SK-N-SH treated with all-trans-retinoic acid at 6 μM for 48 hours (cell line): ENCODE measurements around the gene CDC34.

Experiments used
- ATAC-seq: fragments of 200-7000 bp; cut with Tn5 transposase; 3 replicates; pipeline ENCODE4 v1.9.1; 2020; ENCODE audit warnings: mild to moderate bottlenecking, moderate library complexity
- ARNTL ChIP-seq: fragments of 450-650 bp; formaldehyde crosslinking; IDR thresholded peaks from 2 replicates; pipeline ENCODE4 v1.5.0; 2020; ENCODE audit warnings: low read depth, mild to moderate bottlenecking, moderate library complexity, borderline replicate concordance
- BACH2 ChIP-seq: fragments of 250-450 bp; sonication (Bioruptor Pico); IDR thresholded peaks from 2 replicates; pipeline ENCODE4 v1.9.0; 2021; ENCODE audit warnings: mild to moderate bottlenecking, borderline replicate concordance
- CSDC2 ChIP-seq: fragments of 250-450 bp; sonication (Bioruptor Pico); IDR thresholded peaks from 2 replicates; pipeline ENCODE4 v1.5.0; 2020; ENCODE audit warnings: mild to moderate bottlenecking, moderate library complexity
- ESRRG ChIP-seq: fragments of 250-450 bp; sonication (Bioruptor Pico); IDR thresholded peaks from 2 replicates; pipeline ENCODE4 v1.6.1; 2021; ENCODE audit warnings: mild to moderate bottlenecking
- GLIS3 ChIP-seq: fragments of 250-450 bp; sonication (Bioruptor Pico); IDR thresholded peaks from 2 replicates; pipeline ENCODE4 v1.5.0; 2020; ENCODE audit warnings: mild to moderate bottlenecking, moderate library complexity
- ISL1 ChIP-seq: fragments of 250-450 bp; sonication (Bioruptor Pico); IDR thresholded peaks from 2 replicates; pipeline ENCODE4 v2.1.2; 2022; ENCODE audit warnings: mild to moderate bottlenecking, moderate library complexity
- PPARA ChIP-seq: fragments of 250-450 bp; sonication (Bioruptor Pico); IDR thresholded peaks from 2 replicates; pipeline ENCODE4 v1.5.0; 2020; ENCODE audit warnings: mild to moderate bottlenecking, borderline replicate concordance
- RARB ChIP-seq: fragments of 250-450 bp; sonication (Bioruptor Pico); IDR thresholded peaks from 2 replicates; pipeline ENCODE4 v1.8.0; 2021; ENCODE audit warnings: mild to moderate bottlenecking, moderate library complexity
- SNAI2 ChIP-seq: fragments of 250-450 bp; sonication (Bioruptor Pico); IDR thresholded peaks from 2 replicates; pipeline ENCODE4 v1.5.0; 2020; ENCODE audit warnings: mild to moderate bottlenecking, moderate library complexity
- TCF4 ChIP-seq: fragments of 250-450 bp; sonication (Bioruptor Pico); IDR thresholded peaks from 2 replicates; pipeline ENCODE4 v1.8.0; 2021; ENCODE audit warnings: mild to moderate bottlenecking, moderate library complexity, borderline replicate concordance
- TOX ChIP-seq: fragments of 250-450 bp; sonication (Bioruptor Pico); IDR thresholded peaks from 2 replicates; pipeline ENCODE4 v1.8.0; 2021; ENCODE audit warnings: mild to moderate bottlenecking, moderate library complexity, borderline replicate concordance
- ZFP3 ChIP-seq: fragments of 250-450 bp; sonication (Bioruptor Pico); IDR thresholded peaks from 2 replicates; pipeline ENCODE4 v1.5.0; 2020; ENCODE audit warnings: mild to moderate bottlenecking, moderate library complexity
- ZFP30 ChIP-seq: fragments of 450-650 bp; formaldehyde crosslinking; IDR thresholded peaks from 2 replicates; pipeline ENCODE4 v1.5.0; 2022; ENCODE audit warnings: mild to moderate bottlenecking, moderate library complexity
- ZNF565 ChIP-seq: fragments of 450-650 bp; formaldehyde crosslinking; conservative IDR thresholded peaks from 2 replicates; pipeline ENCODE4 v1.5.0; 2020; ENCODE audit warnings: low read depth, mild to moderate bottlenecking, moderate library complexity
- ZNF70 ChIP-seq: fragments of 450-650 bp; formaldehyde crosslinking; IDR thresholded peaks from 2 replicates; pipeline ENCODE4 v1.5.0; 2020; ENCODE audit warnings: mild to moderate bottlenecking, moderate library complexity
- ZNF8 ChIP-seq: fragments of 450-650 bp; formaldehyde crosslinking; IDR thresholded peaks from 2 replicates; pipeline ENCODE4 v1.5.0; 2020; ENCODE audit warnings: mild to moderate bottlenecking, moderate library complexity
- TF ChIP-seq, protein P1 (sequence below): fragments of 250-450 bp; sonication (Bioruptor Pico); IDR thresholded peaks from 2 replicates; pipeline ENCODE4 v1.5.1; 2021; ENCODE audit warnings: mild to moderate bottlenecking, moderate library complexity
- TF ChIP-seq, protein P2 (sequence below): fragments of 250-450 bp; sonication (Bioruptor Pico); IDR thresholded peaks from 2 replicates; pipeline ENCODE4 v1.5.0; 2020; ENCODE audit warnings: mild to moderate bottlenecking, moderate library complexity
- TF ChIP-seq, protein P3 (sequence below): fragments of 250-450 bp; sonication (Bioruptor Pico); IDR thresholded peaks from 2 replicates; pipeline ENCODE4 v1.5.1; 2020; ENCODE audit warnings: low read depth, mild to moderate bottlenecking, moderate library complexity

CDC34 gene

GRCh38 chr19:572743-573518, 41.4 kb downstream of the CDC34 start (continued):
- TF ChIP-seq, protein P1, sequence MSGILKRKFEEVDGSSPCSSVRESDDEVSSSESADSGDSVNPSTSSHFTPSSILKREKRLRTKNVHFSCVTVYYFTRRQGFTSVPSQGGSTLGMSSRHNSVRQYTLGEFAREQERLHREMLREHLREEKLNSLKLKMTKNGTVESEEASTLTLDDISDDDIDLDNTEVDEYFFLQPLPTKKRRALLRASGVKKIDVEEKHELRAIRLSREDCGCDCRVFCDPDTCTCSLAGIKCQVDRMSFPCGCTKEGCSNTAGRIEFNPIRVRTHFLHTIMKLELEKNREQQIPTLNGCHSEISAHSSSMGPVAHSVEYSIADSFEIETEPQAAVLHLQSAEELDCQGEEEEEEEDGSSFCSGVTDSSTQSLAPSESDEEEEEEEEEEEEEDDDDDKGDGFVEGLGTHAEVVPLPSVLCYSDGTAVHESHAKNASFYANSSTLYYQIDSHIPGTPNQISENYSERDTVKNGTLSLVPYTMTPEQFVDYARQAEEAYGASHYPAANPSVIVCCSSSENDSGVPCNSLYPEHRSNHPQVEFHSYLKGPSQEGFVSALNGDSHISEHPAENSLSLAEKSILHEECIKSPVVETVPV (CRISPR knock-in tag): no peak
- TF ChIP-seq CSDC2 (no peak), ZFP30 (CRISPR knock-in tag) (no peak), ZNF565 (no peak), TCF4 (no peak)

- no peak for TF ChIP-seq GLIS3 (CRISPR knock-in tag)
- no peak for TF ChIP-seq RARB (CRISPR knock-in tag)
- no peak for TF ChIP-seq BACH2 (CRISPR knock-in tag)
- no peak for TF ChIP-seq ARNTL (CRISPR knock-in tag)
- TF ChIP-seq CSDC2: no peak
- TF ChIP-seq ISL1: no peak
- no peak for TF ChIP-seq ZNF70 (CRISPR knock-in tag)
- TF ChIP-seq ZNF8 (CRISPR knock-in tag): no peak
- TF ChIP-seq ZFP30 (CRISPR knock-in tag): no peak
- TF ChIP-seq TOX: no peak
- no peak for TF ChIP-seq PPARA (CRISPR knock-in tag)
- TF ChIP-seq, protein P2, sequence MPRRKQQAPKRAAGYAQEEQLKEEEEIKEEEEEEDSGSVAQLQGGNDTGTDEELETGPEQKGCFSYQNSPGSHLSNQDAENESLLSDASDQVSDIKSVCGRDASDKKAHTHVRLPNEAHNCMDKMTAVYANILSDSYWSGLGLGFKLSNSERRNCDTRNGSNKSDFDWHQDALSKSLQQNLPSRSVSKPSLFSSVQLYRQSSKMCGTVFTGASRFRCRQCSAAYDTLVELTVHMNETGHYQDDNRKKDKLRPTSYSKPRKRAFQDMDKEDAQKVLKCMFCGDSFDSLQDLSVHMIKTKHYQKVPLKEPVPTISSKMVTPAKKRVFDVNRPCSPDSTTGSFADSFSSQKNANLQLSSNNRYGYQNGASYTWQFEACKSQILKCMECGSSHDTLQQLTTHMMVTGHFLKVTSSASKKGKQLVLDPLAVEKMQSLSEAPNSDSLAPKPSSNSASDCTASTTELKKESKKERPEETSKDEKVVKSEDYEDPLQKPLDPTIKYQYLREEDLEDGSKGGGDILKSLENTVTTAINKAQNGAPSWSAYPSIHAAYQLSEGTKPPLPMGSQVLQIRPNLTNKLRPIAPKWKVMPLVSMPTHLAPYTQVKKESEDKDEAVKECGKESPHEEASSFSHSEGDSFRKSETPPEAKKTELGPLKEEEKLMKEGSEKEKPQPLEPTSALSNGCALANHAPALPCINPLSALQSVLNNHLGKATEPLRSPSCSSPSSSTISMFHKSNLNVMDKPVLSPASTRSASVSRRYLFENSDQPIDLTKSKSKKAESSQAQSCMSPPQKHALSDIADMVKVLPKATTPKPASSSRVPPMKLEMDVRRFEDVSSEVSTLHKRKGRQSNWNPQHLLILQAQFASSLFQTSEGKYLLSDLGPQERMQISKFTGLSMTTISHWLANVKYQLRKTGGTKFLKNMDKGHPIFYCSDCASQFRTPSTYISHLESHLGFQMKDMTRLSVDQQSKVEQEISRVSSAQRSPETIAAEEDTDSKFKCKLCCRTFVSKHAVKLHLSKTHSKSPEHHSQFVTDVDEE (CRISPR knock-in tag): no peak
- no peak for TF ChIP-seq SNAI2 (CRISPR knock-in tag)
- no peak for TF ChIP-seq ESRRG (CRISPR knock-in tag)
- ATAC-seq: no peak
Measured at GRCh38 chr19:573519-573825, 41.9 kb downstream of the CDC34 start.

DNA sequence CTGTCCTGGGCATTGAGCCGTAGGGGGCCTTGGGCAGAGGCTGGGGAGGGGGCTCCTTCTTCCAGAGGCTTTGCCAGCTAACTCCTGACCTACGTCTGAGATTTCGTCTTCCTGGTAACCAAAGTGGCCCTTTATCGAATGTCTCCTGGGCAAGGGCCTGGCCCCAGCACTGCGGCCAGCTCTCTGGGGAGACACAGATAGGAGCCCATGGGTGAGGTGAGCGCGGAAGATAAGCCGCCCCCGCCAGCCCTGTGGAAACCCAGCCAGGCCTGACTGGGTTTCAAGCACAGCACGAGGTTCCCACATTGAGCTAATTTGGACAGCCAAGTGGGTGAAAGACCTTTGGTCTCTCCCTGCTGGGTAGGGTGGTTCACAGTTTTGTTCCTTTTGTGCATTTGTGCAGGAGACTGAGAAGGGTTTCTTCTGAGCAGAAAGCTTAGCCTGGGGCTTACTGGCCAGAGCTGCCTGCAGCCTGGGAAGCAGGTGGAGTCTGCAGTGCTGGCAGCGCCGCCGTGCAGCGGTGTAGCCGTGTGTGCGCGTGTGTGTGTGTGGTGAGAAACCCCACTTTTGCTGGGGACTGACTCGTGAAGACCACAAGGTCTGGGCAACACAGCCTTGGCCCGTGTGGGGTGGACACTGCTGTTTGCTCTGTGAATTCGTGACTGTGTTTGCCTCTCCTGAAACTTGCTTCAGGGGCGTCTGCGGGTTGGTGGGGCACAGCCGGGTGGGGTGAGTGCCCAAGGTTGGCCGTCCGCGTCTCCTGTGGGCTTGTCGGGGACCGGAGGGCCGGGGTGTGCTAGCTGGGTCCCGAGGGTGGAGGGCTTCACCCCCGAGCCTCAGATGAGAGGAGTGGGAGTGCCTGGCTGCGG, 43.3 kb downstream of the CDC34 start:
- peak; percentile 49 for ATAC-seq
- TF ChIP-seq, protein P3, sequence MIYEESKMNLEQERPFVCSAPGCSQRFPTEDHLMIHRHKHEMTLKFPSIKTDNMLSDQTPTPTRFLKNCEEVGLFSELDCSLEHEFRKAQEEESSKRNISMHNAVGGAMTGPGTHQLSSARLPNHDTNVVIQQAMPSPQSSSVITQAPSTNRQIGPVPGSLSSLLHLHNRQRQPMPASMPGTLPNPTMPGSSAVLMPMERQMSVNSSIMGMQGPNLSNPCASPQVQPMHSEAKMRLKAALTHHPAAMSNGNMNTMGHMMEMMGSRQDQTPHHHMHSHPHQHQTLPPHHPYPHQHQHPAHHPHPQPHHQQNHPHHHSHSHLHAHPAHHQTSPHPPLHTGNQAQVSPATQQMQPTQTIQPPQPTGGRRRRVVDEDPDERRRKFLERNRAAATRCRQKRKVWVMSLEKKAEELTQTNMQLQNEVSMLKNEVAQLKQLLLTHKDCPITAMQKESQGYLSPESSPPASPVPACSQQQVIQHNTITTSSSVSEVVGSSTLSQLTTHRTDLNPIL (CRISPR knock-in tag): no peak
- TF ChIP-seq TCF4 (no peak), ARNTL (CRISPR knock-in tag) (no peak), GLIS3 (CRISPR knock-in tag) (no peak)
- TF ChIP-seq, all 23 proteins: peak for 0

GRCh38 chr19:575527-576506, 44.3 kb downstream of the CDC34 start:
- ATAC-seq: peak; percentile 57
- TF ChIP-seq, protein P1 (CRISPR knock-in tag): no peak
- TF ChIP-seq CSDC2: no peak
- TF ChIP-seq ZFP3 (CRISPR knock-in tag): 0 out of 2 replicates have a peak, but pooled peaks have one; percentile 32
- no peak for TF ChIP-seq ISL1
